Measurements from ENCODE around the gene KASH5.

Gene KASH5

GRCh38 chr19:49435670-49436069, 47.6 kb downstream of the KASH5 start:
- no peak overlapping the region for H3K27ac ChIP-seq (ENCODE audit: low read depth, low read length)
- no peaks in the 10 kb centered on the region for H3K9me2 ChIP-seq (replicated peaks; ENCODE audit: control insufficient read depth, low read length)
- no peaks in the 10 kb centered on the region for H3K9me3 ChIP-seq (ENCODE audit: control insufficient read depth, insufficient read depth, low read length)
- H3K36me3 ChIP-seq (ENCODE audit: control insufficient read depth, low read length): no peaks in the 10 kb centered on the region
- no peaks in the 10 kb centered on the region for H3F3A ChIP-seq (ENCODE audit: control insufficient read depth, insufficient read depth)
- H3K4me3 ChIP-seq (ENCODE audit: low read length): no peak overlapping the region
- peaks cover 42% of the 10 kb centered on the region for H3K27me3 ChIP-seq (ENCODE audit: control insufficient read depth, low read length)
- H3K4me2 ChIP-seq (ENCODE audit: low read length): no peak overlapping the region
- TF ChIP-seq CTCF (IDR thresholded peaks at IDR 0.05; ENCODE audit: low read depth, low read length, poor library complexity, severe bottlenecking): no peak
- H3K4me1 ChIP-seq (ENCODE audit: control insufficient read depth, low read length): peaks cover 12% of the 10 kb centered on the region
- H4K20me1 ChIP-seq (ENCODE audit: control insufficient read depth, insufficient read depth, low read depth, low read length): no peaks in the 10 kb centered on the region
- no peaks in the 10 kb centered on the region for H3K79me2 ChIP-seq (ENCODE audit: control insufficient read depth, low read length)

DNA sequence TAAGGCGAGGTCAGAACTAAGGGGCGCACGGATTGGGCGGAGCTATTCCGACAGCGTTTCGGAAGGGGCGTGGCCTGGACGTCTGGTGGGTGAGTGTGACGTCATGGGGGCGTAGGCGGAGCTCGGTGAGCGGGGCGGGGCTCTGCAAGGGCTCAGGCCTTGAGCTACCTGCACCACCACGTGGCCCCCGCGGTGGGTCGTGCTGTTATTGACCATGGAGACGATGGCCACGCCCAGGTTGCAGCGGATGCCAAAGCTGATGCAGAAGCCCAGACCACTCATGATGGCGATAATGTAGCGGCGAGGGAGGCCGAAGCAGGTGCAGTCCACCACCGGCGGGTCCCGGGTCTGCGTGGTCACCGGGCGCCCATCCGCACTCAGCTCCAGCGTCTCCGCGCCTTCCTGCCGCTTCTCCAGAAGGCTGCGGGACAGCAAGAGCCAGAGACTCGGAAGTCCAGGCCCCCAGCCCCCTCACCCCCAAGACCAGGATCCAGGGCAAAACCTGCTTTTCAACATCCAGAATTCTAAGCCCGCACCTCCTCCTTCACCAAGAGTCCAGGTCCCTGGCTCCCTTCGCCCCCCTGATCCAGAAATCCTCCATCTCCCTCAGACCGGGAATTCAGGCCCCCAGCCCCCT, 48.5 kb downstream of the KASH5 start:
- Histone ChIP-seq H3K36me3 (ENCODE audit: control insufficient read depth, low read length) (no peaks in the 10 kb centered on the region), H3K4me3 (ENCODE audit: low read length) (no peak overlapping the region), H3K4me2 (ENCODE audit: low read length) (peak overlapping the region; percentile 11; the same call in 1 of the 2 replicates), H3K9me2 (replicated peaks; ENCODE audit: control insufficient read depth, low read length) (no peaks in the 10 kb centered on the region), H3K79me2 (ENCODE audit: control insufficient read depth, low read length) (no peaks in the 10 kb centered on the region), H3K4me1 (ENCODE audit: control insufficient read depth, low read length) (peaks cover 8% of the 10 kb centered on the region), H3K27me3 (ENCODE audit: control insufficient read depth, low read length) (peaks cover 46% of the 10 kb centered on the region), H4K20me1 (ENCODE audit: control insufficient read depth, insufficient read depth, low read depth, low read length) (no peaks in the 10 kb centered on the region), H3K9me3 (ENCODE audit: control insufficient read depth, insufficient read depth, low read length) (no peaks in the 10 kb centered on the region), H3K27ac (ENCODE audit: low read depth, low read length) (no peak overlapping the region), H3F3A (ENCODE audit: control insufficient read depth, insufficient read depth) (no peaks in the 10 kb centered on the region)
- TF ChIP-seq CTCF (IDR thresholded peaks at IDR 0.05; ENCODE audit: low read depth, low read length, poor library complexity, severe bottlenecking): no peak
- no peak for TF ChIP-seq EZH2phosphoT487 (IDR thresholded peaks at IDR 0.05; ENCODE audit: borderline replicate concordance, low read length)

GRCh38 chr19:49437231-49437630, 49.2 kb downstream of the KASH5 start:
- H3K27ac ChIP-seq (ENCODE audit: low read depth, low read length): no peak overlapping the region
- peaks cover 52% of the 10 kb centered on the region for H3K27me3 ChIP-seq (ENCODE audit: control insufficient read depth, low read length)
- H3K4me3 ChIP-seq (ENCODE audit: low read length): no peak overlapping the region
- no peaks in the 10 kb centered on the region for H3K36me3 ChIP-seq (ENCODE audit: control insufficient read depth, low read length)
- H3F3A ChIP-seq (ENCODE audit: control insufficient read depth, insufficient read depth): no peaks in the 10 kb centered on the region
- peaks cover 13% of the 10 kb centered on the region for H3K4me1 ChIP-seq (ENCODE audit: control insufficient read depth, low read length)
- H3K9me2 ChIP-seq (replicated peaks; ENCODE audit: control insufficient read depth, low read length): no peaks in the 10 kb centered on the region
- no peaks in the 10 kb centered on the region for H4K20me1 ChIP-seq (ENCODE audit: control insufficient read depth, insufficient read depth, low read depth, low read length)
- TF ChIP-seq CTCF (IDR thresholded peaks at IDR 0.05; ENCODE audit: low read depth, low read length, poor library complexity, severe bottlenecking) (no peak), EZH2phosphoT487 (IDR thresholded peaks at IDR 0.05; ENCODE audit: borderline replicate concordance, low read length) (no peak)
- no peak overlapping the region for H3K4me2 ChIP-seq (ENCODE audit: low read length)
- no peaks in the 10 kb centered on the region for H3K79me2 ChIP-seq (ENCODE audit: control insufficient read depth, low read length)
- no peaks in the 10 kb centered on the region for H3K9me3 ChIP-seq (ENCODE audit: control insufficient read depth, insufficient read depth, low read length)

Data from DOHH2 (cell line).